Gastroesophageal sphincter (tissue), 4 donors: ENCODE measurements around the gene TBC1D5. TPM values are rescaled to one million over a fixed set of nuclear protein-coding genes. Genes with fewer than 3 reads are reported as not detected.

Experiments
- ATAC-seq: fragments of 150-250 bp; one replicate; pipeline ENCODE4 v1.9.1; 2016; ENCODE audit warnings: mild to moderate bottlenecking, moderate library complexity
- H3K27ac ChIP-seq, 4 donors: fragments of 200-600 bp; sonication (generic) in 3 of 4; 1 replicate in 3 of 4; 2 replicates in 1 of 4; pipeline ENCODE4 v1.5.1; 2016 to 2019
- H3K27me3 ChIP-seq: fragments of 200-600 bp; sonication (generic); one replicate; pipeline ENCODE4 v1.5.1; 2019
- H3K36me3 ChIP-seq, 2 donors: fragments of 200-600 bp; sonication (generic); one replicate each; pipeline ENCODE4 v1.5.1; 2019; ENCODE audit warnings: control low read depth in 1 of 2
- H3K4me1 ChIP-seq, 3 donors: fragments of 200-600 bp; sonication (generic); 1 replicate in 2 of 3; 2 replicates in 1 of 3; pipeline ENCODE4 v1.5.1; 2016 to 2019; ENCODE audit warnings: control low read depth in 2 of 3
- H3K4me3 ChIP-seq, 2 donors: fragments of 200-600 bp; sonication (generic); one replicate each; pipeline ENCODE4 v1.5.1; 2019; ENCODE audit warnings: mild to moderate bottlenecking in 1 of 2, moderate library complexity in 1 of 2
- H3K9me3 ChIP-seq, 3 donors: fragments of 200-600 bp; sonication (generic); one replicate each; pipeline ENCODE4 v1.5.1; 2017 to 2019; ENCODE audit warnings: control low read depth in 2 of 3
- EP300 ChIP-seq: sonication (generic); formaldehyde crosslinking; IDR thresholded peaks from one replicate; pipeline ENCODE4 v1.6.1; 2017; ENCODE audit warnings: antibody characterized with exemption, mild to moderate bottlenecking
- POLR2A ChIP-seq, 2 donors: fragments of 450-650 bp; IDR thresholded peaks; one replicate each; pipeline ENCODE4 v1.6.1; 2017; ENCODE audit warnings: antibody characterized with exemption in 2 of 2, mild to moderate bottlenecking in 2 of 2, moderate library complexity in 1 of 2
- POLR2AphosphoS5 ChIP-seq: sonication (generic); formaldehyde crosslinking; IDR thresholded peaks from one replicate; pipeline ENCODE4 v1.6.1; 2017; ENCODE audit warnings: antibody characterized with exemption
- WGBS, 2 donors: methylation state at CpG; one replicate each; pipeline ENCODE4 v1.1.5; 2018; ENCODE audit warnings: low coverage in 1 of 2; 5-methylcytosine and 5-hydroxymethylcytosine counted together
- total RNA-seq, 4 donors: library from RNA; depleted of rRNA; stranded (reverse); fragments of >200 nt; gene quantifications; one replicate each; pipeline ENCODE4 v1.1.0, GENCODE V29; 2016
- TF ChIP-seq, protein P1 (sequence below), 4 experiments: fragments of 200-600 bp in 2 of 4; fragments of 450-650 bp in 2 of 4; sonication (generic) in 1 of 4; IDR thresholded peaks; one replicate each; pipeline ENCODE4 v1.5.1; 2017 to 2019; ENCODE audit warnings: antibody characterized with exemption in 4 of 4, mild to moderate bottlenecking in 2 of 4, moderate library complexity in 2 of 4

The TBC1D5 gene
- total RNA-seq, 4 donors from 2014 or later: 59.5 to 66.6 (median 61.6) TPM

DNA sequence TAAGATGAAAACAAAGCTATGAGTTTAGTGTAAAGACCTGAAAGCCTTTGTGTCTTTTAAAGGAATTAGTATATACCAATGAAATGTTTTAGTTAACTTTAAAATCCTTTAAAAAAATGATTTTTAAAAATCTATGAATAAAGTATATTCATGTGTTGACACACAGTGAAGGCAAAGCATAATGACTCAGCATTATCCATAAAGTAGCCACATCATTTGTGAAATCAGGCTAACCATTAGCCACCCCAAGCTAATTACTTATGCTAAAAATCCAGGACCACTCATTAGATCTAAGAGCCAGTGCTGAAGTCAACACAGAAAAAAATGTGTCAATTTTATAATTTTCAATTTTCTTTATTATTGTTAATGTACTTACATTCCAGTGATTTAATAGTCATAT, 310.2 kb downstream of the TBC1D5 start:
- no peaks in the 10 kb centered on the region for H3K9me3 ChIP-seq
- no peak overlapping the region for H3K27ac ChIP-seq
- ATAC-seq: no peak

DNA sequence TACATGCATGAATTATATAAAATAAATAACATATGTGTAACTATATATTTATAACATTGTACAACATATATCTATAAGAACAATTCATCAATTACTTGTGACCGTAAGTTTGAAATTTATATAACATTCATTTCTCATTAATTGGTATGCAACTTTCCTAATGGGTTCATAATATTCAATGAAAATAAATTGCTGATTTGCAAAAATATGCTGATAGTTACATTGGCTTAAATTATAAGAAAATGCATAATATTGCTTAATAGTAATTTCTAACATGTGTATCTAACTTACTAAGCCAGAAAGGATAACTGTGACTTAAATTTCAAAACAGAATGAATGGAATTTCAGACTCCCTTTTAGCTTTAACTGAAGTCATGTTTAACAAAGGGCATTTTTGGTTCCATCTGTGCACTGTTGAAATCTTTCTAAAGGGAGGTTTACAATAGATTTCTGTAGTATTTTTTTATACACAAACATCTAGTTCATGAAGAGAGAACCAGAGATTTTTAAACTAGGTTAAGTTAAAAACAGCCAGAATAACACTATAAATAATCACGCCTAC, 310.9 kb downstream of the TBC1D5 start:
- ATAC-seq: no peak
- no peaks in the 10 kb centered on the region for H3K27me3 ChIP-seq
- no peaks in the 10 kb centered on the region for H3K36me3 ChIP-seq
- no peak overlapping the region for H3K4me3 ChIP-seq
- TF ChIP-seq, protein P1, sequence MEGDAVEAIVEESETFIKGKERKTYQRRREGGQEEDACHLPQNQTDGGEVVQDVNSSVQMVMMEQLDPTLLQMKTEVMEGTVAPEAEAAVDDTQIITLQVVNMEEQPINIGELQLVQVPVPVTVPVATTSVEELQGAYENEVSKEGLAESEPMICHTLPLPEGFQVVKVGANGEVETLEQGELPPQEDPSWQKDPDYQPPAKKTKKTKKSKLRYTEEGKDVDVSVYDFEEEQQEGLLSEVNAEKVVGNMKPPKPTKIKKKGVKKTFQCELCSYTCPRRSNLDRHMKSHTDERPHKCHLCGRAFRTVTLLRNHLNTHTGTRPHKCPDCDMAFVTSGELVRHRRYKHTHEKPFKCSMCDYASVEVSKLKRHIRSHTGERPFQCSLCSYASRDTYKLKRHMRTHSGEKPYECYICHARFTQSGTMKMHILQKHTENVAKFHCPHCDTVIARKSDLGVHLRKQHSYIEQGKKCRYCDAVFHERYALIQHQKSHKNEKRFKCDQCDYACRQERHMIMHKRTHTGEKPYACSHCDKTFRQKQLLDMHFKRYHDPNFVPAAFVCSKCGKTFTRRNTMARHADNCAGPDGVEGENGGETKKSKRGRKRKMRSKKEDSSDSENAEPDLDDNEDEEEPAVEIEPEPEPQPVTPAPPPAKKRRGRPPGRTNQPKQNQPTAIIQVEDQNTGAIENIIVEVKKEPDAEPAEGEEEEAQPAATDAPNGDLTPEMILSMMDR (IDR thresholded peaks at IDR 0.05): no peak
- TF ChIP-seq POLR2A (IDR thresholded peaks at IDR 0.05) (no peak), POLR2AphosphoS5 (no peak), EP300 (no peak)
- no peaks in the 10 kb centered on the region for H3K9me3 ChIP-seq
- 92 to 100% methylated on average over 2 of the region's 2 CpGs for WGBS, 2 donors
- H3K4me1 ChIP-seq: peaks cover 0 to 19% (median 0%) of the 10 kb centered on the region in 3 donors
- no peak overlapping the region for H3K27ac ChIP-seq

More for the DNA sequence above, 310.2 kb downstream of the TBC1D5 start:
- TF ChIP-seq POLR2A (IDR thresholded peaks at IDR 0.05) (no peak), EP300 (no peak), POLR2AphosphoS5 (no peak)
- TF ChIP-seq, protein P1 (IDR thresholded peaks at IDR 0.05): no peak
- H3K27me3 ChIP-seq: no peaks in the 10 kb centered on the region
- H3K4me1 ChIP-seq: peaks cover 0 to 19% (median 0%) of the 10 kb centered on the region in 3 donors
- H3K36me3 ChIP-seq: no peaks in the 10 kb centered on the region
- no peak overlapping the region for H3K4me3 ChIP-seq

DNA sequence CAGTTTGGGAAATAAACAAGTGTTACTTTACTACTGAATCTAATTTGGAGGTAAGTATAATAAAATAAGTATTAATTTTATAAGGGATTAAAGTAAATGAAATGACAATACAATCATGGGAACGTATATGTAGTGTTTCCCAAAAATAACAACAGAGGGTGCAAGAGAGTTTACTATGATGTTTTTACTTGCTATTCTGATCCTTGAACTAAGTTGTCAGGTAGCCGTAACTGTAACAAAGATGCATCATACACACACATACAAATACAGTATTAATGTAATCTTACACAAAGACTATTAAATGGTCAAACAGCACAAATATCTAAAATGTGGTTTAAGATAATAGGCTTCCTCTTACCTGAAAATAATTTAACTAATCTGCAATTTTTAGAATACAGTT, 311.4 kb downstream of the TBC1D5 start:
- no peak for TF ChIP-seq POLR2AphosphoS5
- TF ChIP-seq, protein P1 (IDR thresholded peaks at IDR 0.05): peak in 3 of 4 experiments; percentile 22 to 53 (median 31)
- Histone ChIP-seq H3K27ac (no peak overlapping the region), H3K9me3 (no peaks in the 10 kb centered on the region), H3K27me3 (no peaks in the 10 kb centered on the region), H3K4me1 (peaks cover 0 to 19% (median 0%) of the 10 kb centered on the region in 3 donors), H3K4me3 (no peak overlapping the region), H3K36me3 (no peaks in the 10 kb centered on the region)
- no peak for ATAC-seq
- WGBS, 2 donors: 0 to 10% methylated on average over 2 of the region's 2 CpGs

DNA sequence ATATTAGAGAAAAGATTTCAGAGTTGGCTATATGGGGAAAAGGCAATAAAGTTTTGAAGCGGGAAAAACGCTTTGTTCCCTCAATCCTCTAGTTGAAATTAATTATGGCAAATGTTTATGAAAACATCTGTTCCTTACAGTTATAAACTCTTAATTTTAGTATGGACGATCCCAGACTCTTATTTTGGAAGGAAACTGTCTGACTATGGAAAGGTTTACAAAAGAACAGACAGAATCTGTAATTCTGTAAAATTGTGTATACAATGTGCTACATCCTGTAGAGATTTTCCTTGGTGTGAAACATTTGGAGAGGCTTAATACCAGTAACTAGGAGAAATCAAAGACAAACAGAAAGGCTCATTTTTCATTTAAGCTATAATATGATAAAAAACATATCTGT, 311.8 kb downstream of the TBC1D5 start:
- no peak overlapping the region for H3K27ac ChIP-seq

More for the DNA sequence above, 311.8 kb downstream of the TBC1D5 start:
- TF ChIP-seq EP300: no peak
- TF ChIP-seq, protein P1 (IDR thresholded peaks at IDR 0.05): no peak
- Histone ChIP-seq H3K4me3 (no peak overlapping the region), H3K27me3 (no peaks in the 10 kb centered on the region), H3K9me3 (no peaks in the 10 kb centered on the region), H3K4me1 (peaks cover 0 to 19% (median 0%) of the 10 kb centered on the region in 3 donors), H3K36me3 (no peaks in the 10 kb centered on the region)
- 24 to 31% methylated on average over 3 of the region's 3 CpGs for WGBS, 2 donors
- ATAC-seq: no peak
